Thyroid gland (tissue), 4 donors: Measurements from ENCODE around the gene ALPK3.

Experiments used
- POLR2A ChIP-seq, 2 donors: fragments of 450-650 bp; IDR thresholded peaks; one replicate each; pipeline ENCODE4 v1.6.1; 2017; ENCODE audit warnings: antibody characterized with exemption in 2 of 2, mild to moderate bottlenecking in 2 of 2, moderate library complexity in 1 of 2
- TF ChIP-seq, protein P1 (sequence below), 6 experiments: fragments of 200-600 bp in 3 of 6; fragments of 450-650 bp in 3 of 6; sonication (generic) in 3 of 6; IDR thresholded peaks; one replicate each; pipeline ENCODE4 v1.5.1; 2016 to 2019; ENCODE audit warnings: antibody characterized with exemption in 6 of 6, mild to moderate bottlenecking in 2 of 6, inconsistent platforms in 1 of 6, moderate library complexity in 1 of 6

GRCh38 chr15:84840255-84840654, 23.1 kb downstream of the ALPK3 start:
- TF ChIP-seq, protein P1, sequence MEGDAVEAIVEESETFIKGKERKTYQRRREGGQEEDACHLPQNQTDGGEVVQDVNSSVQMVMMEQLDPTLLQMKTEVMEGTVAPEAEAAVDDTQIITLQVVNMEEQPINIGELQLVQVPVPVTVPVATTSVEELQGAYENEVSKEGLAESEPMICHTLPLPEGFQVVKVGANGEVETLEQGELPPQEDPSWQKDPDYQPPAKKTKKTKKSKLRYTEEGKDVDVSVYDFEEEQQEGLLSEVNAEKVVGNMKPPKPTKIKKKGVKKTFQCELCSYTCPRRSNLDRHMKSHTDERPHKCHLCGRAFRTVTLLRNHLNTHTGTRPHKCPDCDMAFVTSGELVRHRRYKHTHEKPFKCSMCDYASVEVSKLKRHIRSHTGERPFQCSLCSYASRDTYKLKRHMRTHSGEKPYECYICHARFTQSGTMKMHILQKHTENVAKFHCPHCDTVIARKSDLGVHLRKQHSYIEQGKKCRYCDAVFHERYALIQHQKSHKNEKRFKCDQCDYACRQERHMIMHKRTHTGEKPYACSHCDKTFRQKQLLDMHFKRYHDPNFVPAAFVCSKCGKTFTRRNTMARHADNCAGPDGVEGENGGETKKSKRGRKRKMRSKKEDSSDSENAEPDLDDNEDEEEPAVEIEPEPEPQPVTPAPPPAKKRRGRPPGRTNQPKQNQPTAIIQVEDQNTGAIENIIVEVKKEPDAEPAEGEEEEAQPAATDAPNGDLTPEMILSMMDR (IDR thresholded peaks at IDR 0.05) = no peak
- no peak for TF ChIP-seq POLR2A (IDR thresholded peaks at IDR 0.05)
